ENCODE data around the gene LNX1. TPM values are rescaled to one million over a fixed set of nuclear protein-coding genes. Genes with fewer than 3 reads are reported as not detected.

LNX1 gene
- total RNA-seq, 1 experiment from 2014 or later, result 4.2 TPM

DNA sequence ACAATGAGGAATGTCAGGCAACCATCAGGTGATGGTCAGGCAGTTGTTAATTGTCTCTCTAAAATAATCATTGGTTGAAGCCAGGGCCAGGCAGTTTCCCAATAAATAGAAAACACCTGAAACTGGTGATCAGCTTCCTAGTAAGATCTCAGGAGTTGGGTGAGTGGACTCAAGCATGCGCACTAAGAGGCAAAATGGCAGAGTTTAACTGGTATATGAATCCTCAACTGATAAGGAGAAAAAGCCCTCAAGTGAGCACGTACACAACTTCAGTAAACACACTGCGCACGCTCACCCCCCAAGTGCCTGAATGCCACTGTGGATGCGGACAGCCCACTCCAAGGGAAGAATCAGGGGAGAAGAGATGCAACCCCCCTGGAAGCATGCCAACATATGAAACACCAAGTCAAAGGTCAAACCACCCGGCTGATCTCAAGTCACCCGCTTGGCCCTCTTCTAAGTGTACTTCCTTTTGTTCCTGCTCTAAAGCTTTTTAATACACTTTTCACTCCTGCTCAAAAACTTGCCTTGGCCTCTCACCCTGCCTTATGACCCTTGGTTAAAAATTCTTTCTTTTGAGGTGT lies 39.9 kb downstream of the LNX1 start:
- no TSS peak for BruUV-seq (replicated peaks)
- H3K27ac Mint-ChIP-seq (ENCODE audit: unreplicated experiment), result no peak overlapping the region
- intact Hi-C loops (cut with micrococcal nuclease; ENCODE audit: unreplicated experiment), result no loop called here
- no peaks in the 10 kb centered on the region for H3K9me3 Mint-ChIP-seq (ENCODE audit: low read depth, unreplicated experiment)
- DNase-seq, result no peak
- peaks cover 3% of the 10 kb centered on the region for H3K4me1 Mint-ChIP-seq (ENCODE audit: low read depth, unreplicated experiment)
- H3K4me3 Mint-ChIP-seq (ENCODE audit: low read depth, unreplicated experiment), result no peak overlapping the region
- no peaks in the 10 kb centered on the region for H3K27me3 Mint-ChIP-seq (ENCODE audit: unreplicated experiment)
- H3K36me3 Mint-ChIP-seq (ENCODE audit: insufficient read depth, unreplicated experiment), result no peaks in the 10 kb centered on the region
- CTCF ChIA-PET, result no interaction called here
- TF ChIP-seq, protein P1, sequence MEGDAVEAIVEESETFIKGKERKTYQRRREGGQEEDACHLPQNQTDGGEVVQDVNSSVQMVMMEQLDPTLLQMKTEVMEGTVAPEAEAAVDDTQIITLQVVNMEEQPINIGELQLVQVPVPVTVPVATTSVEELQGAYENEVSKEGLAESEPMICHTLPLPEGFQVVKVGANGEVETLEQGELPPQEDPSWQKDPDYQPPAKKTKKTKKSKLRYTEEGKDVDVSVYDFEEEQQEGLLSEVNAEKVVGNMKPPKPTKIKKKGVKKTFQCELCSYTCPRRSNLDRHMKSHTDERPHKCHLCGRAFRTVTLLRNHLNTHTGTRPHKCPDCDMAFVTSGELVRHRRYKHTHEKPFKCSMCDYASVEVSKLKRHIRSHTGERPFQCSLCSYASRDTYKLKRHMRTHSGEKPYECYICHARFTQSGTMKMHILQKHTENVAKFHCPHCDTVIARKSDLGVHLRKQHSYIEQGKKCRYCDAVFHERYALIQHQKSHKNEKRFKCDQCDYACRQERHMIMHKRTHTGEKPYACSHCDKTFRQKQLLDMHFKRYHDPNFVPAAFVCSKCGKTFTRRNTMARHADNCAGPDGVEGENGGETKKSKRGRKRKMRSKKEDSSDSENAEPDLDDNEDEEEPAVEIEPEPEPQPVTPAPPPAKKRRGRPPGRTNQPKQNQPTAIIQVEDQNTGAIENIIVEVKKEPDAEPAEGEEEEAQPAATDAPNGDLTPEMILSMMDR (IDR thresholded peaks at IDR 0.05; ENCODE audit: unreplicated experiment), result no peak

DNA sequence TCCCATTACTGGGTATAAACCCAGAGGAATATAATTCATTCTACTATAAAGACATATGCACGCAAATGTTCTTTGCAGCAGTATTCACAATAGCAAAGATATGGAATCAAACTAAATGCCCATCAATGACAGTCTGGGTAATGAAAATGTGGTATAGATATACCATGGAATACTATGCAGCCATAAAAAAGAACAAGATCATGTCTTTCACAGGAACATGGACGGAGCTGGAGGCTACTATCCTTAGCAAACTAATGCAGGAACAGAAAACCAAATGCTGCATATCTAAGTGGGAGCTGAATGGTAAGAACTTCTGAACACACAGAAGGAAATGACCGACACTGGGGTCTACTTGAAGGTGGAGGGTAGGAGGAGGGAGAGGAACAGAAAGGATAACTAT lies 42.6 kb downstream of the LNX1 start:
- H3K27ac Mint-ChIP-seq (ENCODE audit: unreplicated experiment), result no peak overlapping the region
- BruUV-seq (replicated peaks), result no TSS peak
- CTCF ChIA-PET, result no interaction called here

DNA sequence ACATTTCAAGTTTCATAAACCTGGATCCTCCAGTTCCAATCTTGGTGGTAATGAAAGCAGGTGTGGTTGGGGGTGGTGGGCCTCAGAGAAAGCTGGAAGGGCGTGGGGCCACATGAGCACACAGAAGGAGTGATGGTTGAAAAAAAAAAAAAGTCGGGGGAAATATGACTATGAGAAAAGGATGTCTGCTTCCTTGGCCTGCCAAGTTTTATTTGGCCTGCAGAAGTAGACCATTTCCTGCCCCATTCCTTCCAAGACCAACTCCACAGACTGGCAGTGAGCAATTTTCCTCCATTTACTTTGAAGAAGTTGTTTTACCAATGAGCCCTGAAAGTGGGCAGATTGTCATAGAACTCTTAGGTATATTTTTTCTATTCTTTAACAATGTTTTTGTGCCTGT lies 43.3 kb downstream of the LNX1 start:
- Mint-ChIP-seq H3K27me3 (ENCODE audit: unreplicated experiment) (no peaks in the 10 kb centered on the region), H3K36me3 (ENCODE audit: insufficient read depth, unreplicated experiment) (no peaks in the 10 kb centered on the region), H3K4me1 (ENCODE audit: low read depth, unreplicated experiment) (peaks cover 7% of the 10 kb centered on the region), H3K27ac (ENCODE audit: unreplicated experiment) (no peak overlapping the region), H3K9me3 (ENCODE audit: low read depth, unreplicated experiment) (no peaks in the 10 kb centered on the region), H3K4me3 (ENCODE audit: low read depth, unreplicated experiment) (no peak overlapping the region)
- no peak for DNase-seq
- intact Hi-C loops (cut with micrococcal nuclease; ENCODE audit: unreplicated experiment), result no loop called here
- TF ChIP-seq, protein P1 (IDR thresholded peaks at IDR 0.05; ENCODE audit: unreplicated experiment), result no peak
- CTCF ChIA-PET, result no interaction called here
- BruUV-seq (replicated peaks), result no TSS peak

More for the DNA sequence above, 42.6 kb downstream of the LNX1 start:
- peaks cover 7% of the 10 kb centered on the region for H3K4me1 Mint-ChIP-seq (ENCODE audit: low read depth, unreplicated experiment)
- no peak overlapping the region for H3K4me3 Mint-ChIP-seq (ENCODE audit: low read depth, unreplicated experiment)
- DNase-seq, result no peak
- H3K9me3 Mint-ChIP-seq (ENCODE audit: low read depth, unreplicated experiment), result no peaks in the 10 kb centered on the region
- TF ChIP-seq, protein P1 (IDR thresholded peaks at IDR 0.05; ENCODE audit: unreplicated experiment), result no peak
- H3K36me3 Mint-ChIP-seq (ENCODE audit: insufficient read depth, unreplicated experiment), result no peaks in the 10 kb centered on the region
- H3K27me3 Mint-ChIP-seq (ENCODE audit: unreplicated experiment), result no peaks in the 10 kb centered on the region
- intact Hi-C loops (cut with micrococcal nuclease; ENCODE audit: unreplicated experiment), result no loop called here

- H3K27me3 Mint-ChIP-seq (ENCODE audit: unreplicated experiment), result no peaks in the 10 kb centered on the region
- H3K36me3 Mint-ChIP-seq (ENCODE audit: insufficient read depth, unreplicated experiment), result no peaks in the 10 kb centered on the region
- CTCF ChIA-PET, result interaction anchor here (0.6 to 0.7 kb wide), 3 partner anchors 9 to 1022 kb away, joined by 3 to 5 read pairs (median 4); no protein-coding TSS in a partner anchor
- no peak for DNase-seq
- H3K27ac Mint-ChIP-seq (ENCODE audit: unreplicated experiment), result no peak overlapping the region
- peaks cover 7% of the 10 kb centered on the region for H3K4me1 Mint-ChIP-seq (ENCODE audit: low read depth, unreplicated experiment)
- no peaks in the 10 kb centered on the region for H3K9me3 Mint-ChIP-seq (ENCODE audit: low read depth, unreplicated experiment)
- intact Hi-C loops (cut with micrococcal nuclease; ENCODE audit: unreplicated experiment), result no loop called here
- H3K4me3 Mint-ChIP-seq (ENCODE audit: low read depth, unreplicated experiment), result no peak overlapping the region
- BruUV-seq (replicated peaks), result no TSS peak
- TF ChIP-seq, protein P1 (IDR thresholded peaks at IDR 0.05; ENCODE audit: unreplicated experiment), result no peak
These were observed 45.2 kb downstream of the LNX1 start for GRCh38 chr4:53545942-53546581.

Data from Calu3 (cell line).